Astrocyte (in vitro differentiated cells and primary cell): ENCODE results near the gene DSE.

ENCODE experiments used
- CTCF ChIP-seq: IDR thresholded peaks from 2 replicates; pipeline ENCODE4 v1.5.1; 2011; ENCODE audit warnings: low read depth, mild to moderate bottlenecking, inconsistent platforms, low read length, moderate library complexity; ENCODE audit not compliant: insufficient read depth
- EZH2 ChIP-seq: IDR thresholded peaks from 2 replicates; pipeline ENCODE4 v1.6.1; 2012; ENCODE audit warnings: mild to moderate bottlenecking, low read length, inconsistent platforms; ENCODE audit not compliant: insufficient read depth

DNA sequence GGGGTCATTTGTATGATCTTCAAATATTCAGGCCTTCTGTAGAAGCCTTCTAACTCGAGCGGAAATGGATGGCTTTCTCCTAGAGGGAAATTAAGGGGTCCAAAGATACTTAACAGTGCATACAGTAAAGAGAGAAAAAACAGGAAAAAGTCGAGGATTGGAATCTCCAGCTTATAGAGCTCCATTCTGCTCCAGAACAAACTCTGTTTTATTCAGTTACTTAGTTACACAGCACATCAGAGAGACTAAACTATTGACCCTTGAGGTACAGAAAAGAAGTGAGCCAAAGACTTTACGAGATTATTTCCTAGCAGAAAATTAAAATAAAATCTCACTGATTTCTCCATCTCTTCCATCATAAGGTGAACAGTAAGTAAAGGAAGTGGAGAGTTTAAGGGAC lies 43.8 kb upstream of the DSE start:
- TF ChIP-seq CTCF (no peak), EZH2 (no peak)
